ENCODE data around the gene NAALADL2.

DNA sequence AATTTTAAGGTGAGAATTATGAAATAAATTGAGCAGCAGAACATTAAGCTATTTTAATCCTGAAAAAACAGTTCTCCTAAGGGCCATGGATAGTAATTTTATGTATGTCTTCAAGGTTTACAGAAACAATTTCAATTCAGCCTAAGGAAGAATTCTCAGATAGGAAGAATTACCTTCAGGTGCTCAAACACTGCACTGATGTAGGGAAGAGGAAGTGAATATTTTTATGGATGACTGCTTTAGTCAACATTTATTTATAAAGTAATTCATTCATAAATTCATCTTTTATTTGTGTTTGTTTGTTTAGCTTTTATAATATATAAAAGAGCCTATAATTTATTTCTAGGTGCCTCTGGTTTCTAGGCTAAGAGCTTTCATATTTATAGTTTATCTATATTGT, 620.7 kb downstream of the NAALADL2 start:
- TF ChIP-seq, protein P1, sequence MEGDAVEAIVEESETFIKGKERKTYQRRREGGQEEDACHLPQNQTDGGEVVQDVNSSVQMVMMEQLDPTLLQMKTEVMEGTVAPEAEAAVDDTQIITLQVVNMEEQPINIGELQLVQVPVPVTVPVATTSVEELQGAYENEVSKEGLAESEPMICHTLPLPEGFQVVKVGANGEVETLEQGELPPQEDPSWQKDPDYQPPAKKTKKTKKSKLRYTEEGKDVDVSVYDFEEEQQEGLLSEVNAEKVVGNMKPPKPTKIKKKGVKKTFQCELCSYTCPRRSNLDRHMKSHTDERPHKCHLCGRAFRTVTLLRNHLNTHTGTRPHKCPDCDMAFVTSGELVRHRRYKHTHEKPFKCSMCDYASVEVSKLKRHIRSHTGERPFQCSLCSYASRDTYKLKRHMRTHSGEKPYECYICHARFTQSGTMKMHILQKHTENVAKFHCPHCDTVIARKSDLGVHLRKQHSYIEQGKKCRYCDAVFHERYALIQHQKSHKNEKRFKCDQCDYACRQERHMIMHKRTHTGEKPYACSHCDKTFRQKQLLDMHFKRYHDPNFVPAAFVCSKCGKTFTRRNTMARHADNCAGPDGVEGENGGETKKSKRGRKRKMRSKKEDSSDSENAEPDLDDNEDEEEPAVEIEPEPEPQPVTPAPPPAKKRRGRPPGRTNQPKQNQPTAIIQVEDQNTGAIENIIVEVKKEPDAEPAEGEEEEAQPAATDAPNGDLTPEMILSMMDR (conservative IDR thresholded peaks at IDR 0.05 in 1 of 2, IDR thresholded peaks at IDR 0.05 in 1 of 2; ENCODE audit: extremely low read depth in 1 of 2, insufficient read depth in 1 of 2, low read depth in 1 of 2, low read length in 2 of 2) = no peak
- TF ChIP-seq EZH2 (IDR thresholded peaks at IDR 0.05; ENCODE audit: borderline replicate concordance, low read length) = no peak

All from mammary epithelial cell (primary cell).